GM19193 (cell line): Measurements from ENCODE around the gene ITIH6.

Source experiments
- POLR2A ChIP-seq: IDR thresholded peaks from 4 replicates; pipeline ENCODE4 v1.6.1; 2011; ENCODE audit not compliant: insufficient read depth, insufficient read length; ENCODE audit errors: extremely low read depth

ITIH6 gene

DNA sequence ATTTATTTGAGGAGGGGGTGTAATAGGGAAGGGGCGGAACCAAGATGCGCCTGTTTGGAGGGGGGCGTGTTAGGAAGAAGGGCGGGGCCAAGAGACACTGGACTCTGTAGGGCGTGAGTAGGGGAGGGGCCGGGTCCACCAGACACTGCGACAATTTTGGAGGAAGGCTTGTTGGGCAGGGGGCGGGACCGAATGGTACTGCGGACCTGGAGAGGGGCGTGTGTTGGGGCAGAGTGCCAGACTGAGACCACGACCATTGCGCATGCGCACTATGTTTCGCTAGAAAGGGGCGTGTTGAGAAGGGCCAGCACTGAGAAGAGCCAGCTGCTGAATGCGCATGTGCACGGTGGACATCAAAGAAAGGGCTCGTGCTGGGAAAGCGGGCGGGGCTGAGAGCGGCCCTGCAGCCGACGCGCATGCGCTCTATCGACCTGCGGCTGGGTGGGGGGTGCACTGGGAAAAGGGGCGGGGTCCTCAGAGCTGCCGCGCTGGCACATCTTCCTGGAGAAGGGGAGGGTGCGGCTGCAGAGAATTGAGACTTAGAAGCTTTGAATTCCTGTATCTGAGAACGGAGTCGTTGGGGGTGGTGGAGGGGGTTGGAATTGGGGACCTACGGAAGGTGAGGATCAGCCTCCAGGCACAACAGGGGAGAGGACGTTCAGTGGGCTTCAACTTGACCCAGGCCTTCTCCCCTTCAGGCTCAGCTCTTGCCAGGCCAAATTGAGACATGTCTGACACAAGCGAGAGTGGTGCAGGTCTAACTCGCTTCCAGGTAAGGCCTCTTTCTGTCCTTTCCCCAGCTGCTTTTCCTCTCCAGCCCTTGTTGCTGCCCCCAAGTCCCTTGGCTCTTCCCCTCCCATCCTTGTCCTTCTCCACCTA is 10.8 kb upstream of the ITIH6 start:
- no peak for TF ChIP-seq POLR2A

DNA sequence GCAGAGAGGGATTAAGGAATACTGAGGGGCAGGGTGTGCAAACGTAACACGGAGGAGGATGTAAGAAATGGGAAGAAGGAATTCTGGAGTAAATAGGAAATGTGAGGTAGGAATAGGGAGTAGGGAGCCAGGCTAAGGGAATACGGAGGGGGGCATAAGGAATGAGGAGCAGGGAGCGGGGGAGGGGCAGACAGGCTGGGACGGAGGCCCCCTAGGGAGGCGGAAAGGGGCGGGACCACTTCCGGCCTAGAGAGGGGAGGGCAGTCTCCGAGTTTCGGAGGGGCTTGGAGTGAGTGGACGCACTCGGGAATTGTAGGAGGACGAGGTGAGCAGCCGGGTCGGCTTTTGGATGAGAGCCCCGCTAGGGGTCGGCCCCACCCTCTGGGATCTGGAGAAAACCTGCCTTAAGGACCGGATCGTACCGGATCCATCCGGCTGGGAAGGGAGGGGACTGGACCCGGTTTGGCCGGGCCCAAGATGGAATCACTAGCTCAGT is 10.1 kb upstream of the ITIH6 start:
- no peak for TF ChIP-seq POLR2A

DNA sequence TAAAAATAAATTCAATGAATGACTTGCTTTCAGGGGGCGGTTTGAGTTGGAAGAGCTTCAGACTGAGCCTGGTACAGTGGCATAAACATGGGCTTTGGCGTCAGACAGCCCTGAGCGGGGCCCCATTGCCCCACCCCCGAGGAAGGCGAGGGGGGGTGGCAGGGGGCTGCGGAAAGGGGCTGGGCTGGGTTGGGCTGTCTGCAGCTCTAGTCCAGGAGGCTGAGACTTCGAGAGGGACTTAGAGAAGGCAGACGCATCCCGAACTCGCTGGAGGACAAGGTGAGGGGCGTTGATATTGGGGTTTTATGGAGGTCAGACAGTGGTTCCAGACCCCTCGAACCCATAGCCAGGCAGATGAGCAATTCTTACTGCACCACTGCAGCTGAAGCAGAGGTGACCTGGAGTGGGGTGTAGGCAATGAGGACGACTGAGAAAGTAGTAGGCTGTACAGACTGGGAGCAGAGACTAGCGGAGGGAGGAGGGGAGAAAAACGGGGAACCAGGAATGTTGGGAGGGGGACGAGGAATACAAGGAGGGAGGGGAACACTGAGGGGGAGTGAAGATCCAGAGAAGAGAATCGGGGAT is 9.6 kb upstream of the ITIH6 start, which contains the start of gene MAGED2:
TSS of gene MAGED2 (plus strand) at position 222 of the 585 bp plus-strand sequence. CDS start 1,587 bp downstream, outside the sequence.
- no peak for TF ChIP-seq POLR2A

DNA sequence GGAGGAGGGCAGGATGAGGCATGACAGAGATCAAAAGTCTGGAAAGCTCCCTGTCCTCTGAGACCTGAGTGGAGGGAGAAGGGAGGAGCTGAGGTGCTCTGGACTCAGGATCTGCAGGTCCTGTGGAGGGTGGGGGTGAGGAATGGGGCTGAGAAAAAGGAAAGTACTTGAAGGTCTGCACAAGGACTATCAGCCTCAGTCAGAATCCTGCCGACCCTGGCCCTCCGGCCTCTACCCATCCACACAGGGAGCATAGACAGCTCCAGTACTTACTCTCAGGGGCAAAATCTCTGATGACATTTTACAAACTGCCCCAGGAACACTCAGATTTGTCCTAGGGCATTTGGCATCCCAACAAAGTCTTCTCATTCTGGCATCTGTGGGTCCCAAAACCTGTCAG is 991 bp upstream of the ITIH6 start:
- no peak for TF ChIP-seq POLR2A

DNA sequence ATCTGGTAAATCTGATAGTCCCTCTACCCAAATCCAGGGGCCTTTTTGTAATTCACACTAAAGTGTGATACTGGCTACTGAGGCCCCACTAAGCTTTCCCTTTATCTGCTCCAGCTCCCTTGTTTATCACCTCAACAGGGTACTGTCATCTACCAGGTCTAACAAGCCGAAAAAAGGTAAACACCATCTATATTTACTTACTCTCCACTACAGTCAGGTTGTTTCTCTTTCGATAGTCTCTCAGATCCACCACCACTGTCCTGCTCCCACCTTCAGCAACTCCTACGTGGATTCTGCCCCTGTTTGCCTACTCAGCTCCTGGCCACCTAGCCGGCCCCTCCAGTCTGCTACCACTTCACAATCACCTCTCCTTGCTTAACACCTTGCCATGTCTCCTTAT is 3.3 kb downstream of the ITIH6 start:
- no peak for TF ChIP-seq POLR2A

DNA sequence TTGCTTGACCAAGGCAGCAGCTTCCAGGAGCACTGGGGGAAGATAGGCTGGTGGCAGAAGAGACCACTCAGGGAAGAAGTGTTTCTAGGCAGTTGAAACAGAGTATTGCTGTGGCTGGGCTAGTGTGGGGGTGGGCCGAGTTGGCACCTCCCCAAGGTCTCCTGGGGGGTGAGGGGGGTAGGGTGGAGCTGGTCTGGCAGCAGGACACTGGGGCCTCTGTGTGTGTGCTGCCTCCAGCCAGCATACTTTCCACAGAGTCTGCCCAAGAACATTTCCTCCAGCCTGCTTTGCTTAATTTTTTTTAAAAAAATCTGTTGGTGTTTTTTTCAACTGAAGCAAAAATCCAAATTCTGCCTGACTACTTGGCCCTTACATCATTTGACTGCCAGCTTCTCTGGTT is 4.0 kb downstream of the ITIH6 start:
- no peak for TF ChIP-seq POLR2A

DNA sequence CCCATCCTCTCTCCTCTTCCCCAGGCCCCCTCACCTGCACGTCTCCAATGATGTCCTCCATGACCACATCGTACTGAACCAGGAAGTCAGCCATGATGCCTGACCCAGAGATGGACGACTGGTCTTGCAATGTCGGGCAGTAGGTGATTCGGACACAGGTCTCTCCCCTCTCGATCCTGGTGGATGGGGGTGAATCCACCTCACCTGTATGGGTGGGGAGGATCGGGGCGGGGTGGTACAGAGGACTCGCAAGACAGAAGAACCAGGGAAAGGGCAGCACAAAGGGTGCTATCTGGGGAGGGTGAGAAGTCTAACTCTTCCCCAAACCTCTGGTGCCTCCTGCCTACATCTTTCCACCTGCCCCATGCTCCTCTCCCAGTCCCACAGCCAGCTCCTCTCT is 9.6 kb downstream of the ITIH6 start:
- TF ChIP-seq POLR2A: no peak

DNA sequence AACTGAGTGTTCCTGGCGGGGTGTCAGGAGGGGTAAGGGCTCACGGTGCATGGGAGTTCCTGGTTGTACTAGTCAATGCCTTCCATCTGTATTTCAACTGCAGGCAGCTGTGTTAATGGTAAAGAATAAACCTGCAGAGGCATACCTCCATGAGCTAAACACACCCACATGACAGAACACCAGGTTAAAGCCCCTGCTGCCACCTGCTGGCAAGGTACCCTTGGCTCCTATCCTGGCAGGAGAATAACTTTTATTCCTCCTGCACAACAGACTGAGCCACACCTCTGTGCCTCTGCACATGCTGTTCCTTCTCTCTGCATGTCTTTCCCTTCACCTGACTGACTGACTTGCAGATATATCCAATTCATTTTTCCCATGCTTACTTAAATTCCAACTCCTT is 11.1 kb downstream of the ITIH6 start:
- TF ChIP-seq POLR2A: no peak

DNA sequence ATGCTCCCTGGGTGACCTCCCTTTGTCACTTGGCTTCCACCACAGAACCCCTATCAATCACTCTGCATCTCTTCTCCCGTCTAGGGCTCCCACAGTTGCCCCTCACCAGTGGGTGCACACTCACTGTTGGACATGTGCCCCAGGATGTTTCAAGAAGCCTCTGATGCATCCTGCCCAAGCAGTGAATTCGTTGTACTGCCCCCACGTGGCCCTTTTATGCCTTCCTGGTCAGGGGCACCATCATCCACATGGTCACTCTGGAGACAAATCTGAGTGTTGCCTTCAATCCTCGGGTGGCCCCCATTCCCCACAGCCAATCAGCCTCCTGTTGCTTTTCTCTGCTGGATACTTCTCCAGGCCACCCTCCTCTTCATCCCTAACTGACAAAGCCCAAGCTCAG is 12.2 kb downstream of the ITIH6 start:
- no peak for TF ChIP-seq POLR2A

DNA sequence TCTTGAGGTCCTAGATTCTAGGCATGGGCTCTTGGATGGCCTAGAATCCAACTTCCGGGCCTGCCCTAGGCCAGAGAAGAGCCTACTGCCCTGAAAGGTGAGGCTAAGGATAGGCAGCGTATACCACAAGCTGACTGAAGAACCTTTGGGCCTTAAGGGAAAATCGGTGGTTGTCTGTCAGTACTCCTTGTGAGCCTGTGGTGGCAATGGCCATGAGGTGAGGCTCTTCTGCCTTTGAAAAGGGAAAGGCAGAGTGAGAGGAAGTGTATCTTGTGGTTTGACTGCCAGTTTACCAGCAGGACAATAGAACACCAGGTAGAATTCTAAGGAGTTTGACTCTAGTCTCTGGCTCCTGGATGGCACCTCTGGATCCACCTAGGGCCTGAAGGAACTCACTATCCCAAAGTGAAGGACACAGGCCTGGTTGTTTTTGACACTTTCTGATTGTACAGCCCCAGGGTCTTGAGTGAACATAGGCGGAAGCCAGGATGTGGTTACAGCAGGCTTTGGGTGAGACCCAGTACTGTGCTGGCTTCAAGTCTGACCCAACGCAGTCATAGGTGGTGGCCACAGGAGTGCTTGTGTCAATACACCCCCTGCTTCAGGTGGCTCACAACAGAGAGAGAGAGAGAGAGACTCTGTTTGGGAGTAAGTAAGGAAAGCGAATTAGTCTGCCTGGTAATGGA is 20.9 kb downstream of the ITIH6 start:
- no peak for TF ChIP-seq POLR2A

DNA sequence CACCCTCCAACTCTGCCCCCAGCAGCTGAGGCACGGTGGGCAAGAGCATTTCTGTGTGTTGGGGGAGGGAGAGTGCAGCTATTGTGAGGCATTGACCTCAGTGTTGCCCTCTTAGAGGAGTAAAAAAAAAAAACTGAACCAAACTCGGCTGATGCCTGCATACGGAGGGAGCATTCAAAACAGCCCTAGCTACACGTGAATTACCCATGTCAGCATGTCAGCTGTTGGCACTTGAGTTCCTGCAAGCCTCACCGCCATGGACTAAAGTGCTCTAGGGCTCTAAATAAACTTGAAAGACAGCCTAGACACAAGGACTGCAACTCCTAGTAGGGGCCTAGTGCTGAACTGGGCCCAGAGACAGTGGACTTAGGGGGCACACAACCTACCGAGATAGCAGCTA is 22.0 kb downstream of the ITIH6 start:
- TF ChIP-seq POLR2A: no peak

DNA sequence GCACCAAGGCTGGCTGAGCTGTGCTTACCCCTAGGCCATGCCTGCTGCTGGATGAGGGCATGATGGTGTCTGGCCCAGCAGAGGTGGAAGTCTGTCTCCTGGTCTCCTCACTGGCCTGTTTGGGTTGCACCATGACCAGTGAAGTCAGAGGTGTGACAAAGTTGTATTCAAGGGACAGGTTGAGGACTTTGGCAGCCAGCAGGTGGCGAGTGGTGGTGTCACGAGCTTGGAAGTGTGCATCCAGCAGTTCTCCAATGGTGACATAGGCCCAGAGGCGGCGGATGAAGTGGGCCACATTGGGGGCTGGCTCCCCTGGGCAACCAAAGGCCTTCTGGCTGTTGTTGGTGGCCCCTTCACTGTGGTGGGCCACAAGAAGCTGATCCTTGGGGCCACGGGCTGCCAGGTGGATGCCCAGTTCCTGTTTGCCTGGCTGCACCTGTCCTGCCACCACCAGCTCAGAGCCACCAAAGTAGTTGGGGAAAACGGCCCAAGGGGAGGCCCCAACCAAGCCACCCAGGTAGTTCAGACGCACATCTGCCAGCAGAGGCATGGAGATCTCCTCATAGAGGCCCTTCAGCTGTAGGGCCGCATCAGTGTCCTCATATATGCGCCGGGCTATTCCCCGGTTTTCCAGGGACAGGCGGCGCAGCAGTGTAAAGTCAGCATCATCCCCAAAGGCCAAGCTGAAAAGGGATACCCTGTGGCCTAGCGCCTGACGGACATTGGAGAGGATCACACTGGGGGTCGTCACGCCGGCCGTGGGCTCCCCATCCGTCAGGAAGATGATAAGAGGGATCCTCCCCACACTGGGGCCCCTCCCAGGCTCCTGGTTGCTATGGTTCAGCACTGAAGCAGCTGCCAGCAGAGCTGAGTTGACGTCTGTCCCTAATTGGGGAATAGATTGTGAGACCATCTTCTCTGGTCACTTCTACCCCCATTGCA is 39.7 kb downstream of the ITIH6 start:
- no peak for TF ChIP-seq POLR2A

DNA sequence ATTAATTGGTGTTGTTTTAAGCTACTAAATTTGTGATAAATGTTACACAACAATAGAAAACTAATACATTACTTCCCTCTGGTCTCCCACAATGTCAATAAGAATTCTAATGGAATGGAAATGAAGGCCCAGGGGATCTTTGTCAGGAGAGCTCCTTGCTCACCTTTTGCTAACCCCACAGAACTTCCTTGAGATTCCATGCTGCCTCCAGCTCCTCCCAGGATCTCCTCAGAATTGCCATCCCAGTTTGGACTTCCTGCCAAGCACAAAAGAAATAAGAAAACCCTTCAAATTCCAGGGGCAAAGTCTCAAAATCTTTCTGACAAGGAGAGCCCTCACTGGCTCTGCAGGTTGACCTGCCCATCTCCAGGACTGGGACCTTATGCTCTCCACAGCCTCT is 43.2 kb downstream of the ITIH6 start:
- TF ChIP-seq POLR2A: no peak

DNA sequence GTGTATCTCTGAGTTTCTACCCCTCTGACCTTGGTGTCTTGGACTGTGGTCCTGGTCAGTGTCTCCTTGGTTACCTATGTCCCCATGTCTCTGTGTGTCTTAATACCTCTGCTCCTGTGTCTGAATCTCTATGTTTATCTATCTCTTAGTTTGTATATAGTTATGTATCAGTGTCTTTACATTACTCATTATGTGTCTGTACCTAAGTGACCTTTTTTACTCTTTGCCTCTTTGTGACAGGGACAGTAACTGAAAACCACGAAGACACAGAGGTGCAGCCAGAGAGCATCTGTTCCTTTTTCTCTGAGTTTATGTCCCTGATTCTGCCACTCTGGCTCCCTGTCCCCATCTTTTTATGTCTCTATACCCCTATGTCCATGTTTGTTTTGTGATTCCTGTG is 49.4 kb downstream of the ITIH6 start:
- no peak for TF ChIP-seq POLR2A
